HG03469 (cell line): ENCODE data around the gene RHOV.

Experiments used
- ATAC-seq: cut with Tn5 transposase; IDR thresholded peaks from one replicate; pipeline ENCODE4 v1.9.1; 2021; ENCODE audit warnings: mild to moderate bottlenecking, moderate library complexity, moderate number of reproducible peaks; ENCODE audit not compliant: unreplicated experiment

Gene RHOV

GRCh38 chr15:40846841-40847222 is 27.2 kb downstream of the RHOV start:
- ATAC-seq = no peak

- ATAC-seq = no peak
Observed at GRCh38 chr15:40845511-40846284, 28.3 kb downstream of the RHOV start.

GRCh38 chr15:40845036-40845435 is 29.0 kb downstream of the RHOV start:
- ATAC-seq = no peak

DNA sequence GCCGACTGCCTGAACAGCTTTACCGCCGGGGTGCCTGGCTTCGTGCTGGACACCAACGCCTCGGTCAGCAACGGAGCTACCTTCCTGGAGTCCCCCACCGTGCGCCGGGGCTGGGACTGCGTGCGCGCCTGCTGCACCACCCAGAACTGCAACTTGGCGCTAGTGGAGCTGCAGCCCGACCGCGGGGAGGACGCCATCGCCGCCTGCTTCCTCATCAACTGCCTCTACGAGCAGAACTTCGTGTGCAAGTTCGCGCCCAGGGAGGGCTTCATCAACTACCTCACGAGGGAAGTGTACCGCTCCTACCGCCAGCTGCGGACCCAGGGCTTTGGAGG is 29.4 kb downstream of the RHOV start:
- ATAC-seq = no peak

- no peak for ATAC-seq
Observed at GRCh38 chr15:40843885-40844695, 29.9 kb downstream of the RHOV start, which contains the start of gene SPINT1. Gene SPINT1, plus strand, starts transcription at chr15:40844048. Its CDS starts 507 bp downstream, at chr15:40844555.

DNA sequence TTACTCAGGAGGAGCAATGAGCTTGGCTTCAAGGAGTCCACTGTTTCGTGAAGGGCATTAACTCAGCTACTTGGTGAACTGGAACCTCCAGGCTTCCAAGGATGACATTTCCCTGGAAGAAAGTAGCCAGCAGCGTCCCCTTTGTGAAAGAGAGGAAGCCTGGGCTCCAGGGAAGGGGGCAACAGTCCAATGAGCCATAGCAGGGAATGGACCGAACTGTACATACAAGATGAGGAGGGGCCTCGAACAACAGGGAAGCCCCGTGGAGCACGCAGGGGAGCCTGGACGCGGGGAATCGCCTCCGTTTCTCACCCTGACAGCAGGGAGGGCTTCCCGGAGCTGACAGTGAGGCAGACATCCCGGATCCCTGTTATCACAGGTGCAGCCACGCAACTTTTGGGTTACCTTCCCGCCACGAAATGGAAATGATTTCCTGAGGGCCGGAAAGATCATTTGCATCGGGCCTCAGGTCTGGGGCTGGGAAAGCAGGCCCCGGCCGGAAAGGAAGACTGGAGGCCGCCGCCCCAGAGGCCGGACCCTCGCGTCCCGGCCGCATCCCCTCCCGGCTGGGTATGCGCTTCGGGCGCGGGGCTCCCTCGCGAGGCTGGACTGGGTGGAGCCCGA is 30.7 kb downstream of the RHOV start:
- ATAC-seq = no peak

DNA sequence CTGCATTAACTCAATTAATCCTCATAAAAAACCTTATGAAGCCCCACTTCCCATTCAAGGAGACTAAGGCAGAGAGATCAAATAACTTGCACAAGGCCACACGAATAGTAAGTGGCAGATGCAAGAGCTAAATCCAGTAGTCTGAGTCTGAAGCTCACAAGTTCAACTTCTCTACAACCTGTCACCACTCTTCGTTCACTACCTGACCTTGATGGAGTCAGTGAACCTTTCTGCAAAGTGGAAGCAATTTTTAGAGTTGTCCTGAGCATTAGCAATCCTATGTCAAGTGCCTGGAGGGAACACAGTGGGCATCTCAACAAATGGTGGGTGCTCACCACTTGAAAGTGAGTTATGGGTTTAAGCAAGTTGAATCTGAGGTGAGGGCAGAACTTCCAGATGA is 32.3 kb downstream of the RHOV start:
- no peak for ATAC-seq

DNA sequence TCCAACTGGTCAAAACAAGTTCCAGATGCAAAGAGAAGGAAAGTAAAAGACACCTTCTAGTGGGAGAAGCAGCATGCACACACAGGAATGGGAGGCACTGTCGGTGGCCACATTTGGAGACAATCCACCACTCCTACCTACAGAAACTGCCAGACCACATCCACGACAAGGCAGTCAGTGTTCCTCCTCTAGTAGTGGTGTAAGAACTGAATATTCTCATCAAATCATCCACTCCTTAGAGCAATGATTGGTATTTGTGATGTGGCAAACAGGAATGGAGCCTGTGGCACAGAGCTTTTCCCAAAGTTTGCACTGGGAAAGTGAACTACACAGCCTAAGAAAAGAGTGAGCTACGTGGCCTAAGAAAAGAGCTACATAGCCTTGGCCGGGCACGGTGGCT is 35.3 kb downstream of the RHOV start:
- ATAC-seq = no peak

GRCh38 chr15:40836020-40836419 is 38.0 kb downstream of the RHOV start:
- no peak for ATAC-seq

GRCh38 chr15:40832903-40833302 is 41.1 kb downstream of the RHOV start:
- ATAC-seq = no peak

DNA sequence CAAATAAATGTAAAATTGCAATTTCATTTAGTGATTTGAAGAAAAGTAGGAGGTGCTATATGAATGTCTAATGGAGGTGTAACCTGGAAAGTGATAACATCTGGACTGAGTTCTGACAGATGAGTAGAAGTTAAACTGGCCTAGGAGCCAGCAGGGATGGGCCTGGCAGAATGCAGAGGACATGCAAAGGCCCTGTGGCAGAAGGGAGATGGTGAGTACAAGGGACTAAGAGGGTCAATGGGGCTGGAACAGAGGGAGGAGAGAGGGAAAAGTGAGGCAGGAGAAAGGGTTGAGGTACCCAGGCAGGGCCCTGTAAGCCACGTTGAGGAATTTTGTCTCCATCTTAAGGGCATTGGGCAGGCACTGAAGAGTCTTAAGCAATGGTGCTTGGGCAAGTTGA is 42.2 kb downstream of the RHOV start:
- no peak for ATAC-seq

DNA sequence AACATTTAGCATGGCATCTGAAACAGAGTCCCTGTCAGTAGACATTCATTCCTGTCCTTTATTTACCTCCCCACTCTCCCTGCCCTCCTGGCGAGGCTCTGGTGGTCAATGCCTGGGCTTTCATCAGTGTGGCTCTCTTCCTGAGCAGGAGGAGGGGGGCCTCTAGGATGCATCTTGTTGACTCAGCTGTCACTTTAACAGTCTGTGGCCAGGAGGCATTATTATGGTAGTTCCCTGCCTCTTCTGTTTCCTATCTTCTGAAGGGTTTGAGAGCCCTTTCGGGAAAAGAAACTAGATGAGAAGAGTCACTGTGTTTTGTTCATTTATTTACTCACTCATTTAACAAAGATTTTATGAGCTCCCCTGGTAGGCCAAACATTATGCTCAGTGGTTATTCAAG is 43.1 kb downstream of the RHOV start:
- ATAC-seq = no peak

GRCh38 chr15:40829115-40829514 is 44.9 kb downstream of the RHOV start:
- no peak for ATAC-seq

- no peak for ATAC-seq
Observed at GRCh38 chr15:40828447-40829036, 45.5 kb downstream of the RHOV start, which contains the start of gene PPP1R14D. Gene PPP1R14D, minus strand, starts transcription at chr15:40828708. Its CDS starts 67 bp downstream, at chr15:40828641.

GRCh38 chr15:40826423-40827075 is 47.5 kb downstream of the RHOV start:
- ATAC-seq = no peak

- ATAC-seq = no peak
Observed at GRCh38 chr15:40825661-40826422, 48.2 kb downstream of the RHOV start.

DNA sequence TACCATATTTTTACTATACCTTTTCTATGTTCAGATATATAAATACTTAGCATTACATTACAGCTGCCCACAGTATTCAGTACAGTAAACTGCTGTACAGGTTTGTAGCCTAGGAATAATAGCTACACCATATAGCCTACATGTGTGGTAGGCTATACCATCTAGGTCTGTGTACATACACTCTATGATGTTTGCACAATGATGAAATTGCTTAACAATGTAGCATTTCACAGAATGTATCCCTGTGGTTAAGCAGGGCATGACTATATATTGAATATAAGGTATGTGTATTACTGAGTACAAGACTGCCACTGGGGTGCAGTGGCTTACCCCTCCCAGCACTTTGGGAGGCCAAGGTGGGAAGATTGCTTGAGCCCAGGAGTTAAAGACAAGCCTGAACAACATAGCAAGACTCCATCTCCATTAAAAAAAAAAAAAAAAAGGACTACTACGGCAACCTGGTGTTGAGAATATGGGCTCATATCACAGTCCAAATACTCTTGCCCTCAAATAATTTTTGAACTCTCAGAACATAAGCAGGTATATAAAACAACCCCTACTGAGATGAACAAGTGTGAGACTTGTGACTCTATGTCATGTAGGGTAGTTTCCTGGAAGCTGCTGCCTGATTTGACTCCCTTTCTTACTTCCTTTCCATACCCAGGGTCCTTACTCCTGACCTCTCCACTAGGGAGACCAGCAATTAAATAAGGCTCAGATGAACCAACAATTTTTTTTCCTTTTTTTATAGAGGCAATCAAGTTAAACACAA is 50.3 kb downstream of the RHOV start:
- no peak for ATAC-seq
